A549 (cell line): ENCODE results near the gene UBA7. TPM values are rescaled to one million over a fixed set of nuclear protein-coding genes. Genes with fewer than 3 reads are reported as not detected.
A peak's percentile ranks its signal among the peaks of the same experiment; 100 is the strongest.

Experiments
- ATAC-seq, 2 experiments: fragments of 200-7000 bp in 1 of 2; fragments of >200 bp in 1 of 2; cut with Nextera tagmentation in 1 of 2; cut with Tn5 transposase in 1 of 2; 3 replicates each; pipeline versions ENCODE4 v1.8.0 to v1.9.1; 2018 to 2020; ENCODE audit warnings: mild to moderate bottlenecking in 1 of 2, moderate library complexity in 1 of 2
- CTCF ChIA-PET: fragments of 300-600 bp; sonication (Branson Sonifier 250); formaldehyde crosslinking; extraction: SDS; loops from one replicate; lab custom pipeline; 2021; ENCODE audit warnings: antibody characterized with exemption, inconsistent platforms; lab: Yijun Ruan, JAX
- POLR2A ChIA-PET: fragments of 350-600 bp; formaldehyde crosslinking; extraction: SDS; loops from one replicate; lab custom pipeline; 2021; ENCODE audit warnings: antibody characterized with exemption, inconsistent platforms; lab: Yijun Ruan, JAX
- DNase-seq, 2 experiments: peaks; one replicate each; pipeline versions ENCODE4 v3.0.0 to v3.0.0-alpha.2; 2011 to 2016; ENCODE audit warnings: low read depth in 1 of 2, low spot score in 1 of 2
- FAIRE-seq: peaks from 2 replicates; lab custom pipeline; 2011; peaks lifted over from hg19 to GRCh38; lab: Jason Lieb, UNC
- H3K27ac ChIP-seq, 2 experiments: fragments of >200 bp; sonication (Bioruptor Twin); formaldehyde crosslinking; 3 replicates each; pipeline ENCODE4 v1.5.1; 2016 to 2017
- H3K4me1 ChIP-seq: fragments of >200 bp; sonication (Bioruptor Twin); formaldehyde crosslinking; 3 replicates; pipeline ENCODE4 v1.6.1; 2016
- H3K4me2 ChIP-seq: fragments of >200 bp; sonication (Bioruptor Twin); formaldehyde crosslinking; 3 replicates; pipeline ENCODE4 v1.6.1; 2016
- H3K4me3 ChIP-seq: fragments of >200 bp; sonication (Bioruptor Twin); formaldehyde crosslinking; 3 replicates; pipeline ENCODE4 v1.5.1; 2016
- H3K9me3 ChIP-seq: fragments of >200 bp; sonication (Bioruptor Twin); formaldehyde crosslinking; 3 replicates; pipeline ENCODE4 v1.6.1; 2016
- ATOH8 ChIP-seq: fragments of 250-450 bp; sonication (Bioruptor Pico); IDR thresholded peaks from 2 replicates; pipeline ENCODE4 v1.5.0; 2020; ENCODE audit warnings: low read depth, mild to moderate bottlenecking, moderate library complexity
- CBX2 ChIP-seq: fragments of 200-600 bp; sonication (generic); IDR thresholded peaks from 2 replicates; pipeline ENCODE4 v1.6.1; 2016; ENCODE audit warnings: low read depth, mild to moderate bottlenecking, borderline replicate concordance
- CBX8 ChIP-seq: fragments of 200-600 bp; sonication (generic); IDR thresholded peaks from 2 replicates; pipeline ENCODE4 v1.6.1; 2016
- CTCF ChIP-seq: fragments of >200 bp; sonication (Bioruptor Twin); formaldehyde crosslinking; IDR thresholded peaks from 3 replicates; pipeline ENCODE4 v1.5.1; 2016
- E2F6 ChIP-seq: IDR thresholded peaks from 2 replicates; pipeline ENCODE4 v1.6.1; 2012; ENCODE audit warnings: low read depth, borderline replicate concordance
- EHF ChIP-seq: fragments of 250-450 bp; sonication (Bioruptor Pico); IDR thresholded peaks from 2 replicates; pipeline ENCODE4 v1.5.0; 2020; ENCODE audit warnings: mild to moderate bottlenecking
- EHMT2 ChIP-seq: fragments of 200-600 bp; sonication (generic); IDR thresholded peaks from 2 replicates; pipeline ENCODE4 v1.6.1; 2016; ENCODE audit warnings: antibody characterized with exemption, low read depth, mild to moderate bottlenecking, moderate library complexity
- HEYL ChIP-seq: fragments of 250-450 bp; sonication (Bioruptor Pico); IDR thresholded peaks from 2 replicates; pipeline ENCODE4 v1.8.0; 2021; ENCODE audit warnings: mild to moderate bottlenecking, moderate library complexity
- HOXA7 ChIP-seq: fragments of 250-450 bp; sonication (Bioruptor Pico); IDR thresholded peaks from 2 replicates; pipeline ENCODE4 v1.5.0; 2020; ENCODE audit warnings: mild to moderate bottlenecking, moderate library complexity
- HOXB13 ChIP-seq: fragments of 250-450 bp; sonication (Bioruptor Pico); IDR thresholded peaks from 2 replicates; pipeline ENCODE4 v1.5.0; 2020; ENCODE audit warnings: low read depth, mild to moderate bottlenecking, moderate library complexity
- KDM5A ChIP-seq: fragments of 200-600 bp; sonication (generic); IDR thresholded peaks from 2 replicates; pipeline ENCODE4 v1.6.1; 2016; ENCODE audit warnings: antibody characterized with exemption, mild to moderate bottlenecking
- MAFK ChIP-seq: fragments of 450-650 bp; IDR thresholded peaks from 2 replicates; pipeline ENCODE4 v1.6.1; 2014; ENCODE audit not compliant: partially characterized antibody
- MAZ ChIP-seq: fragments of 150-350 bp; IDR thresholded peaks from 2 replicates; pipeline ENCODE4 v1.6.1; 2014; ENCODE audit warnings: antibody characterized with exemption, low read depth, low read length, borderline replicate concordance
- RNF2 ChIP-seq: fragments of 200-600 bp; sonication (generic); IDR thresholded peaks from 2 replicates; pipeline ENCODE4 v1.6.1; 2016; ENCODE audit warnings: low read depth, mild to moderate bottlenecking, antibody characterized with exemption, moderate library complexity, borderline replicate concordance
- SMC3 ChIP-seq: fragments of >200 bp; sonication (Bioruptor Twin); formaldehyde crosslinking; IDR thresholded peaks from 3 replicates; pipeline ENCODE4 v1.6.1; 2018; ENCODE audit warnings: inconsistent platforms
- TFCP2L1 ChIP-seq: fragments of 250-450 bp; sonication (Bioruptor Pico); IDR thresholded peaks from 2 replicates; pipeline ENCODE4 v1.5.0; 2021; ENCODE audit warnings: mild to moderate bottlenecking
- TP53 ChIP-seq: fragments of 250-450 bp; sonication (Bioruptor Pico); IDR thresholded peaks from 2 replicates; pipeline ENCODE4 v1.5.0; 2021; ENCODE audit warnings: mild to moderate bottlenecking, moderate library complexity
- USF2 ChIP-seq: fragments of 450-650 bp; IDR thresholded peaks from 2 replicates; pipeline ENCODE4 v1.6.1; 2014; ENCODE audit warnings: antibody characterized with exemption
- ZC3H11A ChIP-seq: fragments of 450-650 bp; IDR thresholded peaks from 2 replicates; pipeline ENCODE4 v1.6.1; 2014; ENCODE audit warnings: antibody characterized with exemption, mild to moderate bottlenecking
- ZFP36 ChIP-seq: fragments of 450-650 bp; IDR thresholded peaks from 2 replicates; pipeline ENCODE4 v1.6.1; 2014; ENCODE audit warnings: borderline replicate concordance; ENCODE audit not compliant: partially characterized antibody
- ZNF302 ChIP-seq: fragments of 250-450 bp; sonication (Bioruptor Pico); IDR thresholded peaks from 2 replicates; pipeline ENCODE4 v1.9.0; 2021; ENCODE audit warnings: inconsistent platforms, mild to moderate bottlenecking, moderate library complexity
- whole genome bisulfite sequencing: methylation state at CpG from one replicate; pipeline ENCODE4 v1.1.6; 2017; ENCODE audit errors: missing lambda C conversion rate; 5-methylcytosine and 5-hydroxymethylcytosine counted together
- polyA plus RNA-seq, 4 experiments: library from polyadenylated mRNA; depleted of rRNA in 3 of 4; stranded (reverse); fragments of >200 nt; fragmentation: RNase III in 1 of 4; extraction: RNeasy Plus Mini Kit Qiagen cat#74134 plus additional on column Dnase treatment in 1 of 4; gene quantifications; 2 replicates in 3 of 4; 3 replicates in 1 of 4; pipeline ENCODE4 v1.2.3, GENCODE V29; 2011 to 2017
- TF ChIP-seq, protein P1 (sequence below): fragments of >200 bp; sonication (Bioruptor Twin); formaldehyde crosslinking; IDR thresholded peaks from 2 replicates; pipeline ENCODE4 v1.6.1; 2016
- TF ChIP-seq, protein P2 (sequence below): fragments of 250-450 bp; sonication (Bioruptor Pico); IDR thresholded peaks from 2 replicates; pipeline ENCODE4 v1.5.0; 2021; ENCODE audit warnings: mild to moderate bottlenecking, moderate library complexity, borderline replicate concordance

Gene UBA7
- polyA plus RNA-seq, 2 of the 4 experiments (the other 2 are of a cell fraction) = 0.22 to 0.54 TPM

- ChIA-PET POLR2A (no interaction called here), CTCF (interaction anchor here (0.9 to 8.6 kb wide), 3 partner anchors 11 to 41 kb away, joined by 3 to 119 read pairs (median 3); partner anchors contain the start of gene IP6K1)
- TF ChIP-seq HEYL (CRISPR knock-in tag) (no peak), EHF (CRISPR knock-in tag) (no peak), ZNF302 (no peak), HOXB13 (CRISPR knock-in tag) (no peak)
- TF ChIP-seq, protein P1, sequence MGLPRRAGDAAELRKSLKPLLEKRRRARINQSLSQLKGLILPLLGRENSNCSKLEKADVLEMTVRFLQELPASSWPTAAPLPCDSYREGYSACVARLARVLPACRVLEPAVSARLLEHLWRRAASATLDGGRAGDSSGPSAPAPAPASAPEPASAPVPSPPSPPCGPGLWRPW = no peak
- peak overlapping the region; percentile 68 for H3K4me2 ChIP-seq
- peak overlapping the region; percentile 66 to 81; a peak in 5 of 6 replicates for H3K27ac ChIP-seq
- ATAC-seq = no peak
- DNase-seq = no peak
- no peaks in the 10 kb centered on the region for H3K9me3 ChIP-seq
- FAIRE-seq = no peak
- H3K4me1 ChIP-seq = peaks cover 14% of the 10 kb centered on the region
- 63% methylated on average over 1 of the region's 1 CpG for WGBS
- H3K4me3 ChIP-seq = no peak overlapping the region
Observed at GRCh38 chr3:49799105-49799504, 14.6 kb downstream of the UBA7 start.

DNA sequence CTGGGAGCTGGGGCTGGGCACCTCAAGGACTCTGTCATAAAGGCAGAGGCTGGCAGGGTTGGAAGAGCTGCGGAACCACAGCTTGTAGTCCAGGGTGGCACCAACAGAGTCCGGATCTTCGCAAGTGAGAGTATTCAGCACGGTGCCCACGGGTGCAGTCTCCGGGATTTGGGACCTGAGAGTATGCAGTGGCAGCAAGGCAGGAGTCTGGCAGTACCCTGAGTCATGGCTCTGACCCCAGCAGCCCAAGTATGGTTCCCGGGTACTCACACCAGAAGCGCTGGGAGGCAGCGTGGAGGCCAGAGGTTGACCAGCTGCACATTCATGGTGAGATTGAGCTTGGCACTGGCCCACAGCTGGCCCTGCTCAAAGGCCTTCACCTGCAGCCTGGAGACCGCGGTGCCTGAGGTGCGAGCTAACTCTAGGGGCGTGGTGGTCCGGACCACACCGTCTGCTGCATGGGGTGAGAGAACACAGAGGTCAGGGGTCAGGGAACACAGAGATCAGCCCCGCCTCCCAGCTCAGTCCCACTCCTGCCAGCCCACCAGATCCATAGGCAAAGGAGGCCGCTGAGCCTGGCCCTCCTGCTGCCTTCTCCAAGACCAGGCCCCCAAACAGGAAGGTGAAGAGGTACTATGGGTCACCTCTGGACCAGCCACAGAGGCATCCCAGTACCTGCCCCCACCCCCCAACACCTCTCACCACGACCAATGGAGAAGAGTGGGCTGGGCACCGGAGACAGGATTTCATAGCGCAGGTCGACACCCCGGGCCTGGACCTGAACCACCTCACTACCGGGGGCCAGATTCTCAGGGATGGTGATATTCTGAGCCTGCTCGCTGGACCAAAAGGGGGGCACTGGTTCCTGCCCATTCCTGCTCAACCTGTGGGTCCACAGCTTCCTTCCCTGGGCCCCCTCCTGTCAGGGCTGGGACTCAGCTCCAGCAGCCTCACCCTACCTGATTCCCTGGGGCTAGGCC, 18.5 kb downstream of the UBA7 start:
- CTCF ChIA-PET = interaction anchor here (1.6 to 1.8 kb wide), 2 partner anchors 8 to 44 kb away, joined by 6 to 7 read pairs; partner anchors contain the start of gene INKA1
- H3K4me2 ChIP-seq = no peak overlapping the region
- H3K27ac ChIP-seq = no peak overlapping the region
- DNase-seq (no peak), FAIRE-seq (no peak), ATAC-seq (no peak)
- H3K9me3 ChIP-seq = no peaks in the 10 kb centered on the region
- H3K4me3 ChIP-seq = no peak overlapping the region
- WGBS = 90% methylated on average over 6 of the region's 24 CpGs
- POLR2A ChIA-PET = no interaction called here
- peaks cover 13% of the 10 kb centered on the region for H3K4me1 ChIP-seq
- TF ChIP-seq CBX8 = no peak
- no peak for TF ChIP-seq MAFK
- no peak for TF ChIP-seq ATOH8 (CRISPR knock-in tag)
- TF ChIP-seq TP53 (CRISPR knock-in tag) = no peak
- TF ChIP-seq ZFP36 = no peak
- no peak for TF ChIP-seq USF2
- TF ChIP-seq RNF2 = no peak
- TF ChIP-seq HOXA7 = no peak
- no peak for TF ChIP-seq CTCF
- no peak for TF ChIP-seq TFCP2L1
- TF ChIP-seq EHMT2 = no peak
- no peak for TF ChIP-seq SMC3
- TF ChIP-seq, protein P2, sequence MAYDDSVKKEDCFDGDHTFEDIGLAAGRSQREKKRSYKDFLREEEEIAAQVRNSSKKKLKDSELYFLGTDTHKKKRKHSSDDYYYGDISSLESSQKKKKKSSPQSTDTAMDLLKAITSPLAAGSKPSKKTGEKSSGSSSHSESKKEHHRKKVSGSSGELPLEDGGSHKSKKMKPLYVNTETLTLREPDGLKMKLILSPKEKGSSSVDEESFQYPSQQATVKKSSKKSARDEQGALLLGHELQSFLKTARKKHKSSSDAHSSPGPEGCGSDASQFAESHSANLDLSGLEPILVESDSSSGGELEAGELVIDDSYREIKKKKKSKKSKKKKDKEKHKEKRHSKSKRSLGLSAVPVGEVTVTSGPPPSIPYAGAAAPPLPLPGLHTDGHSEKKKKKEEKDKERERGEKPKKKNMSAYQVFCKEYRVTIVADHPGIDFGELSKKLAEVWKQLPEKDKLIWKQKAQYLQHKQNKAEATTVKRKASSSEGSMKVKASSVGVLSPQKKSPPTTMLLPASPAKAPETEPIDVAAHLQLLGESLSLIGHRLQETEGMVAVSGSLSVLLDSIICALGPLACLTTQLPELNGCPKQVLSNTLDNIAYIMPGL (CRISPR knock-in tag) = no peak
- no peak for TF ChIP-seq KDM5A
- TF ChIP-seq E2F6 = no peak
- TF ChIP-seq ZC3H11A = no peak
- TF ChIP-seq MAZ = no peak
- TF ChIP-seq CBX2 = no peak
- TF ChIP-seq, protein P1 = no peak
- TF ChIP-seq, all 56 proteins: peak for 0
